AG08395 (cell line): ENCODE results near the gene CFAP410.
"Not testable (repeated sequence)": the region's sequence is repeated elsewhere in the genome, so short reads cannot be mapped to it uniquely, and the experiment has no call there.

Experiments
- DNase-seq: peaks from one replicate; pipeline ENCODE4 v3.0.0; 2012; ENCODE audit warnings: mixed read lengths, low spot score

The CFAP410 gene

GRCh38 chr21:44285138-44285992 lies 53.8 kb downstream of the CFAP410 start, which contains the start of gene AIRE:
Gene AIRE, plus strand, starts transcription at chr21:44285876. Its CDS starts 131 bp downstream, at chr21:44286007.
- peak; percentile 72 for DNase-seq

GRCh38 chr21:44283948-44284347 lies 55.2 kb downstream of the CFAP410 start:
- no peak for DNase-seq

DNA sequence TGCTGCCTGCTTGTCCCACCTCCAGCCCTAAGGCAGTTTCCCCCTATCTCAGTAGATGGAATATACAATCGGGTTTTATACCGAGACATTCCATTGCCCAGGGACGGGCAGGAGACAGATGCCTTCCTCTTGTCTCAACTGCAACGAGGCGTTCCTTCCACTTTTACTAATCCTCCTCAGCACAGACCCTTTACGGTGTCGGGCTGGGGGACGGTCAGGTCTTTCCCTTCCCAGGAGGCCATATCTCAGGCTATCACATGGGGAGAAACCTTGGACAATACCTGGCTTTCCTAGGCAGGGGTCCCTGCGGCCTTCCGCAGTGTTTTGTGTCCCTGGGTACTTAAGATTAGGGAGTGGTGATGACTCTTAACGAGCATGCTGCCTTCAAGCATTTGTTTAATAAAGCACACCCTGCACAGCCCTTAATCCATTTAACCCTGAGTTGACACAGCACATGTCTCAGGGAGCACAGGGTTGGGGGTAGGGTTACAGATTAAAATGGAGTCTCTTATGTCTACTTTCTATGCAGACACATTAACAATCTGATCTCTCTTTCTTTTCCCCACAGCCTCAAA lies 55.9 kb downstream of the CFAP410 start:
- not testable (repeated sequence) for DNase-seq

DNA sequence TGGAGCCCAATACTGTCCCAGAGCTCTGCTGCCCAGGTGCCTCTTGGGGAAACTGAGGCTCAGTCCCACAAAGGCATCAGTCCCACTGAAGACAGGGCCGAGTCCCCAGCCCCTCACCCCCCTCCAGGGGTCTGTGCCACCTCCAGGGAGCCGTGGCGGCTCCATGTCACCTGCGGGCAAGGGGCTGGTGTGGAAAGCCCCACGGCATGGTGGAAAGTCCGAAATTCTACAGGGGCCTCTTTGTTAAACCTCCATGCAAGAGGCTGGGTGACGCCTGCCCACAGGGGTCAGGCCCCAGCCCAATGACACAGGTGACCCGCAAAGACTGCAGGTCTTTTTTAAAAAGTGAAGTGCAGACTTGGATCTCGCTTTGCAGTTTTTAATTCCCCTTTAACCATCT lies 56.8 kb downstream of the CFAP410 start:
- DNase-seq: no peak

GRCh38 chr21:44281801-44282200 lies 57.4 kb downstream of the CFAP410 start:
- no peak for DNase-seq

- DNase-seq: no peak
Observed at GRCh38 chr21:44279354-44280260, 59.6 kb downstream of the CFAP410 start.
